Panc1 (cell line): ENCODE data around the gene DACH1. TPM values are rescaled to one million over a fixed set of nuclear protein-coding genes. Genes with fewer than 3 reads are reported as not detected.

Source experiments
- ATAC-seq: fragments of 200-7000 bp; cut with Tn5 transposase; 2 replicates; pipeline ENCODE4 v1.9.1; 2020; ENCODE audit warnings: mild to moderate bottlenecking, moderate library complexity
- BruUV-seq: library from RNA; stranded (reverse); fragments of 400-500 nt; replicated peaks from 2 replicates; lab custom pipeline; 2021; lab: Mats Ljungman, UMichigan
- CTCF ChIA-PET: fragments of 300-600 bp; sonication (Branson Sonifier 250); formaldehyde crosslinking; loops from one replicate; lab custom pipeline; 2022; ENCODE audit warnings: antibody characterized with exemption; lab: Charles Lee
- POLR2A ChIA-PET: fragments of 300-600 bp; sonication (Branson Sonifier 250); formaldehyde crosslinking; loops from one replicate; lab custom pipeline; 2022; ENCODE audit warnings: antibody characterized with exemption; lab: Charles Lee
- DNase-seq: peaks from one replicate; pipeline ENCODE4 v3.0.0-alpha.2; 2010; ENCODE audit warnings: low read depth, low spot score
- H3K27ac ChIP-seq: 2 replicates; pipeline ENCODE4 v1.5.1; 2011; ENCODE audit warnings: mild to moderate bottlenecking, low read length, inconsistent platforms
- H3K27me3 ChIP-seq: fragments of 200-500 bp; sonication (Bioruptor generic); 2 replicates; pipeline ENCODE4 v1.6.0; 2014; ENCODE audit warnings: low read length, inconsistent platforms; ENCODE audit not compliant: control insufficient read depth, insufficient read depth
- H3K36me3 ChIP-seq: fragments of 200-500 bp; sonication (Bioruptor generic); 2 replicates; pipeline ENCODE4 v1.5.1; 2014; ENCODE audit warnings: inconsistent platforms, mild to moderate bottlenecking, low read length, moderate library complexity; ENCODE audit not compliant: control insufficient read depth, insufficient read depth
- H3K4me1 ChIP-seq: 2 replicates; pipeline ENCODE4 v1.5.1; 2011; ENCODE audit warnings: inconsistent platforms, mild to moderate bottlenecking, low read length, moderate library complexity; ENCODE audit not compliant: control insufficient read depth, insufficient read depth
- H3K4me3 ChIP-seq, 2 experiments: 2 replicates each; pipeline ENCODE4 v1.5.1; 2011 to 2012; ENCODE audit warnings: low read depth in 2 of 2, low read length in 2 of 2, mild to moderate bottlenecking in 2 of 2, inconsistent platforms in 1 of 2, moderate library complexity in 1 of 2
- H3K9me3 ChIP-seq: fragments of 200-500 bp; sonication (Bioruptor generic); 2 replicates; pipeline ENCODE4 v1.5.1; 2014; ENCODE audit warnings: low read depth, mild to moderate bottlenecking, inconsistent platforms, low read length, moderate library complexity; ENCODE audit not compliant: control insufficient read depth, insufficient read depth
- POLR2AphosphoS5 ChIP-seq: IDR thresholded peaks from 2 replicates; pipeline ENCODE4 v1.6.1; 2012; ENCODE audit warnings: mild to moderate bottlenecking, low read depth, low read length, moderate library complexity
- SIN3A ChIP-seq: IDR thresholded peaks from 2 replicates; pipeline ENCODE4 v1.6.1; 2012; ENCODE audit warnings: low read depth, mild to moderate bottlenecking, low read length, moderate library complexity, borderline replicate concordance; ENCODE audit not compliant: insufficient read depth
- TCF7L2 ChIP-seq: IDR thresholded peaks from 2 replicates; pipeline ENCODE4 v1.6.1; 2011; ENCODE audit warnings: mild to moderate bottlenecking, low read depth, low read length, inconsistent platforms
- in situ Hi-C: cut with HindIII; loops from 2 replicates; pipeline ENCODE4 v1.10.0; 2016; ENCODE audit warnings: low sequenced_read_pairs, low pct_unique_long_range_greater_than_20kb
- intact Hi-C: fragments of 100-400 bp; cut with micrococcal nuclease; formaldehyde crosslinking; loops from one replicate; pipeline ENCODE4 v1.10.0; 2022; ENCODE audit not compliant: unreplicated experiment
- total RNA-seq: library from RNA; stranded (reverse); gene quantifications from one replicate; pipeline ENCODE4 v1.2.1, GENCODE V29; 2021; ENCODE audit not compliant: unreplicated experiment
- TF ChIP-seq, protein P1 (sequence below): fragments of 450-650 bp; IDR thresholded peaks from 2 replicates; pipeline ENCODE4 v1.5.1; 2017; ENCODE audit warnings: mild to moderate bottlenecking
- TF ChIP-seq, protein P2 (sequence below), 2 experiments: IDR thresholded peaks; 2 replicates each; pipeline ENCODE4 v1.6.1; 2011 to 2012; ENCODE audit warnings: low read depth in 2 of 2, control low read depth in 1 of 2, low read length in 1 of 2, mild to moderate bottlenecking in 1 of 2, moderate library complexity in 1 of 2; ENCODE audit not compliant: insufficient read depth in 1 of 2

The DACH1 gene
- total RNA-seq, 1 experiment from 2014 or later = 0.54 TPM

DNA sequence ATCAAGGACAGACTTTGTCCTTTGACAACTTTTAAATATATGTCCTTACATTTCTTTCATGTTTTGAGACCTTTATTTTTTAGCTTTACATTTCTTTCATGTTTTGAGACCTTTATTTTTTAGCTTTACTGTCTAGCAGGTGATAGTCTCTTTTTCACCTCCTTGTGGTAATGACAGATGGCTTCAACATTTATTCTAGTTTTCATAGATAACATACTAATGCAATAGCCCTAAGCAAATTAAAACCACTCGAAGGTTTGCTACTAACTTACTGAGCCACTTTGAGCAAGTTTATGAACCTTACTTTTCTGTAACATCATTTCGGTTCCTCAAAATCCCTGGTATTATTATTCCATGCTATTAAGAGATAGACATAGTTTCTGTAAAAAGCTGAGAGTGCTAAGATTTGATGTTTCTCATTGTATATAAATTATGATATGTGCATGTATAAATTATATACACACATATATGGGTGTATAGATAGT lies 4.5 kb downstream of the DACH1 start:
- intact Hi-C loops = no loop called here
- ATAC-seq (no peak), DNase-seq (no peak)
- CTCF ChIA-PET = no interaction called here
- no peak overlapping the region for H3K27ac ChIP-seq
- H3K9me3 ChIP-seq = no peaks in the 10 kb centered on the region
- in situ Hi-C loops = no loop called here
- no peaks in the 10 kb centered on the region for H3K36me3 ChIP-seq
- POLR2A ChIA-PET = no interaction called here
- no peaks in the 10 kb centered on the region; the same call in 1 of the 2 replicates for H3K27me3 ChIP-seq
- H3K4me1 ChIP-seq = no peaks in the 10 kb centered on the region
- TF ChIP-seq, protein P1, sequence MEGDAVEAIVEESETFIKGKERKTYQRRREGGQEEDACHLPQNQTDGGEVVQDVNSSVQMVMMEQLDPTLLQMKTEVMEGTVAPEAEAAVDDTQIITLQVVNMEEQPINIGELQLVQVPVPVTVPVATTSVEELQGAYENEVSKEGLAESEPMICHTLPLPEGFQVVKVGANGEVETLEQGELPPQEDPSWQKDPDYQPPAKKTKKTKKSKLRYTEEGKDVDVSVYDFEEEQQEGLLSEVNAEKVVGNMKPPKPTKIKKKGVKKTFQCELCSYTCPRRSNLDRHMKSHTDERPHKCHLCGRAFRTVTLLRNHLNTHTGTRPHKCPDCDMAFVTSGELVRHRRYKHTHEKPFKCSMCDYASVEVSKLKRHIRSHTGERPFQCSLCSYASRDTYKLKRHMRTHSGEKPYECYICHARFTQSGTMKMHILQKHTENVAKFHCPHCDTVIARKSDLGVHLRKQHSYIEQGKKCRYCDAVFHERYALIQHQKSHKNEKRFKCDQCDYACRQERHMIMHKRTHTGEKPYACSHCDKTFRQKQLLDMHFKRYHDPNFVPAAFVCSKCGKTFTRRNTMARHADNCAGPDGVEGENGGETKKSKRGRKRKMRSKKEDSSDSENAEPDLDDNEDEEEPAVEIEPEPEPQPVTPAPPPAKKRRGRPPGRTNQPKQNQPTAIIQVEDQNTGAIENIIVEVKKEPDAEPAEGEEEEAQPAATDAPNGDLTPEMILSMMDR = no peak
- TF ChIP-seq TCF7L2 = no peak
- TF ChIP-seq, protein P2, sequence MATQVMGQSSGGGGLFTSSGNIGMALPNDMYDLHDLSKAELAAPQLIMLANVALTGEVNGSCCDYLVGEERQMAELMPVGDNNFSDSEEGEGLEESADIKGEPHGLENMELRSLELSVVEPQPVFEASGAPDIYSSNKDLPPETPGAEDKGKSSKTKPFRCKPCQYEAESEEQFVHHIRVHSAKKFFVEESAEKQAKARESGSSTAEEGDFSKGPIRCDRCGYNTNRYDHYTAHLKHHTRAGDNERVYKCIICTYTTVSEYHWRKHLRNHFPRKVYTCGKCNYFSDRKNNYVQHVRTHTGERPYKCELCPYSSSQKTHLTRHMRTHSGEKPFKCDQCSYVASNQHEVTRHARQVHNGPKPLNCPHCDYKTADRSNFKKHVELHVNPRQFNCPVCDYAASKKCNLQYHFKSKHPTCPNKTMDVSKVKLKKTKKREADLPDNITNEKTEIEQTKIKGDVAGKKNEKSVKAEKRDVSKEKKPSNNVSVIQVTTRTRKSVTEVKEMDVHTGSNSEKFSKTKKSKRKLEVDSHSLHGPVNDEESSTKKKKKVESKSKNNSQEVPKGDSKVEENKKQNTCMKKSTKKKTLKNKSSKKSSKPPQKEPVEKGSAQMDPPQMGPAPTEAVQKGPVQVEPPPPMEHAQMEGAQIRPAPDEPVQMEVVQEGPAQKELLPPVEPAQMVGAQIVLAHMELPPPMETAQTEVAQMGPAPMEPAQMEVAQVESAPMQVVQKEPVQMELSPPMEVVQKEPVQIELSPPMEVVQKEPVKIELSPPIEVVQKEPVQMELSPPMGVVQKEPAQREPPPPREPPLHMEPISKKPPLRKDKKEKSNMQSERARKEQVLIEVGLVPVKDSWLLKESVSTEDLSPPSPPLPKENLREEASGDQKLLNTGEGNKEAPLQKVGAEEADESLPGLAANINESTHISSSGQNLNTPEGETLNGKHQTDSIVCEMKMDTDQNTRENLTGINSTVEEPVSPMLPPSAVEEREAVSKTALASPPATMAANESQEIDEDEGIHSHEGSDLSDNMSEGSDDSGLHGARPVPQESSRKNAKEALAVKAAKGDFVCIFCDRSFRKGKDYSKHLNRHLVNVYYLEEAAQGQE (IDR thresholded peaks at IDR 0.05; ENCODE audit: insufficient read depth in 1 of 2, low read depth in 2 of 2, low read length in 1 of 2) = no peak
- TF ChIP-seq POLR2AphosphoS5 = no peak
- TF ChIP-seq SIN3A = no peak
- BruUV-seq = no TSS peak
- no peak overlapping the region for H3K4me3 ChIP-seq

DNA sequence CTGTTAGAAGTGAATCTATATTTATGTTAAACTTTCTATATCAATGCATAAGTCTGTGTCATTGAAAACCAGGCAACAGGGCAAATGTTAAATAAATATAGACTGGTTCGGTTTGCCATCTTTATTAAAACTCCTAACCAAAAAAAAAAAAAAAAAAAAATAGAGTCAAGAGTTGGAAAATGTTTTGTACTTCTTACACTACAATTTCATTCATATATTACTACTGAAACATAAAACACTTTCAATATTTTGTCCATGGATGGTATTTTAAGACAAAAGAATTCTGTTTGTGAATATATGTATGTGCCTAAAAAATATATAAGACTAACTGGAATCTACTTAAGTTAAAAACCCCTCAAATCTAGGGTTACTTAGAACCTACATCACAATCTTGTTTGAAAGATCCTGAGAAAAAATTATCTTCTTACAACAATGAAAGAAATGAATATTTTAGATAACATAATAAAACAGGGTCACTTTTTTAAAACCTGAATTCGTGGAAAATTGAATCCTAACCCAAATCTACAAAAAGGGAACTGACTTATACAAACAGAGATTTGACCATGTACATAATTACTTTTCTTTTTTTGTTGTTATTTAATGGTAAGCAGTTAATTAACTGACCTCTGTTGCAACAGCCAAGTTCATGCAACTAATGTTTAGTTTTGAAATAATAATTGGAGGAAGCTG lies 5.1 kb downstream of the DACH1 start:
- CTCF ChIA-PET = no interaction called here
- TF ChIP-seq, protein P1 = no peak
- TF ChIP-seq SIN3A (no peak), TCF7L2 (no peak), POLR2AphosphoS5 (no peak)
- TF ChIP-seq, protein P2 (IDR thresholded peaks at IDR 0.05; ENCODE audit: insufficient read depth in 1 of 2, low read depth in 2 of 2, low read length in 1 of 2) = no peak

More for the DNA sequence above, 5.1 kb downstream of the DACH1 start:
- Histone ChIP-seq H3K4me3 (no peak overlapping the region), H3K4me1 (no peaks in the 10 kb centered on the region), H3K27ac (no peak overlapping the region), H3K9me3 (no peaks in the 10 kb centered on the region), H3K27me3 (no peaks in the 10 kb centered on the region; the same call in 1 of the 2 replicates), H3K36me3 (no peaks in the 10 kb centered on the region)
- BruUV-seq = no TSS peak
- in situ Hi-C loops = no loop called here
- DNase-seq = no peak
- intact Hi-C loops = no loop called here
- POLR2A ChIA-PET = no interaction called here
- ATAC-seq = no peak
